ENCODE data around the gene MTARC2.

MTARC2 gene

GRCh38 chr1:220811695-220812094 lies 63.6 kb downstream of the MTARC2 start:
- DNase-seq (ENCODE audit: low read depth in 1 of 2, low spot score in 1 of 2): no peak
- H3K27me3 ChIP-seq (ENCODE audit: insufficient read depth, poor library complexity, severe bottlenecking): no peaks in the 10 kb centered on the region
- no peak for TF ChIP-seq SPI1 (IDR thresholded peaks at IDR 0.05; ENCODE audit: borderline replicate concordance, low read depth)
- no peak for TF ChIP-seq GABPA (IDR thresholded peaks at IDR 0.05; ENCODE audit: low read depth)
- TF ChIP-seq, protein P1, sequence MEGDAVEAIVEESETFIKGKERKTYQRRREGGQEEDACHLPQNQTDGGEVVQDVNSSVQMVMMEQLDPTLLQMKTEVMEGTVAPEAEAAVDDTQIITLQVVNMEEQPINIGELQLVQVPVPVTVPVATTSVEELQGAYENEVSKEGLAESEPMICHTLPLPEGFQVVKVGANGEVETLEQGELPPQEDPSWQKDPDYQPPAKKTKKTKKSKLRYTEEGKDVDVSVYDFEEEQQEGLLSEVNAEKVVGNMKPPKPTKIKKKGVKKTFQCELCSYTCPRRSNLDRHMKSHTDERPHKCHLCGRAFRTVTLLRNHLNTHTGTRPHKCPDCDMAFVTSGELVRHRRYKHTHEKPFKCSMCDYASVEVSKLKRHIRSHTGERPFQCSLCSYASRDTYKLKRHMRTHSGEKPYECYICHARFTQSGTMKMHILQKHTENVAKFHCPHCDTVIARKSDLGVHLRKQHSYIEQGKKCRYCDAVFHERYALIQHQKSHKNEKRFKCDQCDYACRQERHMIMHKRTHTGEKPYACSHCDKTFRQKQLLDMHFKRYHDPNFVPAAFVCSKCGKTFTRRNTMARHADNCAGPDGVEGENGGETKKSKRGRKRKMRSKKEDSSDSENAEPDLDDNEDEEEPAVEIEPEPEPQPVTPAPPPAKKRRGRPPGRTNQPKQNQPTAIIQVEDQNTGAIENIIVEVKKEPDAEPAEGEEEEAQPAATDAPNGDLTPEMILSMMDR (IDR thresholded peaks at IDR 0.05; ENCODE audit: insufficient read depth, low read length): no peak
- TF ChIP-seq REST (IDR thresholded peaks at IDR 0.05; ENCODE audit: insufficient replicate concordance, low read depth): no peak
- no peak for TF ChIP-seq POLR2AphosphoS5 (IDR thresholded peaks at IDR 0.05; ENCODE audit: low read depth)
- H3K27ac ChIP-seq (replicated peaks): no peak overlapping the region
- no peak overlapping the region for H3K4me3 ChIP-seq (replicated peaks; ENCODE audit: insufficient read depth, low read length)

GRCh38 chr1:220812308-220812707 lies 64.2 kb downstream of the MTARC2 start:
- Histone ChIP-seq H3K27me3 (ENCODE audit: insufficient read depth, poor library complexity, severe bottlenecking) (no peaks in the 10 kb centered on the region), H3K27ac (replicated peaks) (no peak overlapping the region), H3K4me3 (replicated peaks; ENCODE audit: insufficient read depth, low read length) (no peak overlapping the region)
- no peak for DNase-seq (ENCODE audit: low read depth in 1 of 2, low spot score in 1 of 2)
- TF ChIP-seq, protein P1 (IDR thresholded peaks at IDR 0.05; ENCODE audit: insufficient read depth, low read length): no peak
- TF ChIP-seq POLR2AphosphoS5 (IDR thresholded peaks at IDR 0.05; ENCODE audit: low read depth) (no peak), REST (IDR thresholded peaks at IDR 0.05; ENCODE audit: insufficient replicate concordance, low read depth) (no peak), SPI1 (IDR thresholded peaks at IDR 0.05; ENCODE audit: borderline replicate concordance, low read depth) (no peak), GABPA (IDR thresholded peaks at IDR 0.05; ENCODE audit: low read depth) (no peak)

- H3K27ac ChIP-seq (replicated peaks): no peak overlapping the region
- H3K27me3 ChIP-seq (ENCODE audit: insufficient read depth, poor library complexity, severe bottlenecking): no peaks in the 10 kb centered on the region
- TF ChIP-seq POLR2AphosphoS5 (IDR thresholded peaks at IDR 0.05; ENCODE audit: low read depth) (no peak), SPI1 (IDR thresholded peaks at IDR 0.05; ENCODE audit: borderline replicate concordance, low read depth) (no peak), REST (IDR thresholded peaks at IDR 0.05; ENCODE audit: insufficient replicate concordance, low read depth) (no peak), GABPA (IDR thresholded peaks at IDR 0.05; ENCODE audit: low read depth) (no peak)
- TF ChIP-seq, protein P1 (IDR thresholded peaks at IDR 0.05; ENCODE audit: insufficient read depth, low read length): no peak
- no peak for DNase-seq (ENCODE audit: low read depth in 1 of 2, low spot score in 1 of 2)
- no peak overlapping the region for H3K4me3 ChIP-seq (replicated peaks; ENCODE audit: insufficient read depth, low read length)
Measured at GRCh38 chr1:220813013-220813412, 64.9 kb downstream of the MTARC2 start.

Data from HL-60 (cell line).